MM.1S (cell line): ENCODE data around the gene SESTD1.

Source experiments
- CTCF ChIP-seq: fragments of 300-600 bp; sonication (generic); IDR thresholded peaks from 2 replicates; pipeline ENCODE4 v1.5.1; 2016; ENCODE audit warnings: antibody characterized with exemption, low read length, mixed read lengths
- EZH2 ChIP-seq: fragments of 300-600 bp; sonication (generic); optimal IDR thresholded peaks from 2 replicates; pipeline ENCODE3; 2017; ENCODE audit warnings: low read depth, mild to moderate bottlenecking, antibody characterized with exemption, low read length, mixed read lengths

- TF ChIP-seq CTCF, result no peak
- no peak for TF ChIP-seq EZH2
Observed at GRCh38 chr2:179124282-179124681, 140.3 kb downstream of the SESTD1 start.
